GM23338 (cell line): ENCODE data around the gene BBS4. TPM values are rescaled to one million over a fixed set of nuclear protein-coding genes. Genes with fewer than 3 reads are reported as not detected.

Experiments used
- ATAC-seq: fragments of 200-7000 bp; cut with Tn5 transposase; 3 replicates; pipeline ENCODE4 v1.9.1; 2020
- DNase-seq: peaks from one replicate; pipeline ENCODE4 v3.0.0-alpha.2; 2015; ENCODE audit warnings: low spot score
- H2AFZ ChIP-seq: fragments of 200-600 bp; sonication (generic); 2 replicates; pipeline ENCODE4 v1.8.0; 2016; ENCODE audit warnings: antibody characterized with exemption, mild to moderate bottlenecking, moderate library complexity
- H3F3A ChIP-seq: fragments of 200-600 bp; sonication (generic); replicated peaks from 2 replicates; pipeline ENCODE4 v1.8.0; 2017; ENCODE audit warnings: antibody characterized with exemption, mixed run types, low read depth
- H3K27ac ChIP-seq: fragments of 200-600 bp; sonication (generic); 2 replicates; pipeline ENCODE4 v1.6.1; 2016; ENCODE audit warnings: low read depth
- H3K27me3 ChIP-seq: fragments of 200-600 bp; sonication (generic); 2 replicates; pipeline ENCODE4 v1.8.0; 2016; ENCODE audit warnings: mild to moderate bottlenecking, mixed run types, moderate library complexity; ENCODE audit not compliant: insufficient read depth
- H3K36me3 ChIP-seq: fragments of 200-600 bp; sonication (generic); 2 replicates; pipeline ENCODE4 v1.8.0; 2016; ENCODE audit warnings: mild to moderate bottlenecking; ENCODE audit not compliant: insufficient read depth
- H3K4me1 ChIP-seq: fragments of 200-600 bp; sonication (generic); 2 replicates; pipeline ENCODE4 v1.8.0; 2016; ENCODE audit warnings: mild to moderate bottlenecking, moderate library complexity; ENCODE audit not compliant: insufficient read depth
- H3K4me2 ChIP-seq: fragments of 200-600 bp; sonication (generic); 2 replicates; pipeline ENCODE4 v1.7.1; 2017; ENCODE audit warnings: mixed run types
- H3K4me3 ChIP-seq: fragments of 200-600 bp; sonication (generic); 2 replicates; pipeline ENCODE4 v1.6.1; 2016; ENCODE audit warnings: mixed run types
- H3K79me2 ChIP-seq: fragments of 200-600 bp; sonication (generic); replicated peaks from 2 replicates; pipeline ENCODE4 v1.8.0; 2017; ENCODE audit warnings: mild to moderate bottlenecking; ENCODE audit not compliant: insufficient read depth
- H3K9me2 ChIP-seq: fragments of 200-600 bp; sonication (generic); 2 replicates; pipeline ENCODE4 v1.8.0; 2017; ENCODE audit not compliant: insufficient read depth
- H4K20me1 ChIP-seq: fragments of 200-600 bp; sonication (generic); replicated peaks from 2 replicates; pipeline ENCODE4 v1.8.0; 2017; ENCODE audit warnings: mild to moderate bottlenecking; ENCODE audit not compliant: insufficient read depth
- H3K27ac Mint-ChIP-seq: 2 replicates; pipeline ENCODE4 v1.8.0; 2020; ENCODE audit warnings: inconsistent platforms, mild to moderate bottlenecking, moderate library complexity, mixed read lengths
- H3K27me3 Mint-ChIP-seq: 3 replicates; pipeline ENCODE4 v1.8.0; 2022; ENCODE audit warnings: low read depth, mild to moderate bottlenecking, moderate library complexity, mixed read lengths, inconsistent platforms; ENCODE audit not compliant: insufficient read depth, poor library complexity
- H3K36me3 Mint-ChIP-seq: 3 replicates; pipeline ENCODE4 v1.8.0; 2021; ENCODE audit warnings: low read depth, mild to moderate bottlenecking, inconsistent platforms, moderate library complexity, mixed read lengths
- H3K4me1 Mint-ChIP-seq: 3 replicates; pipeline ENCODE4 v1.8.0; 2020; ENCODE audit warnings: mild to moderate bottlenecking, inconsistent platforms, mixed read lengths
- H3K4me3 Mint-ChIP-seq: 3 replicates; pipeline ENCODE4 v1.8.0; 2021; ENCODE audit warnings: moderate library complexity, mild to moderate bottlenecking, inconsistent platforms, mixed read lengths
- H3K9me3 Mint-ChIP-seq: 3 replicates; pipeline ENCODE4 v1.8.0; 2020; ENCODE audit warnings: moderate library complexity, mild to moderate bottlenecking, inconsistent platforms, mixed read lengths
- CREB1 ChIP-seq: fragments of 250-450 bp; sonication (Bioruptor Pico); IDR thresholded peaks from 2 replicates; pipeline ENCODE4 v1.5.0; 2020; ENCODE audit warnings: low read depth, mild to moderate bottlenecking, moderate library complexity
- EZH2 ChIP-seq: fragments of 200-600 bp; sonication (generic); IDR thresholded peaks from one replicate; pipeline ENCODE4 v1.8.0; 2017; ENCODE audit warnings: antibody characterized with exemption, mild to moderate bottlenecking, low read depth; ENCODE audit not compliant: unreplicated experiment
- EZH2phosphoT487 ChIP-seq: fragments of 200-600 bp; sonication (generic); IDR thresholded peaks from one replicate; pipeline ENCODE4 v1.8.1; 2018; ENCODE audit warnings: antibody characterized with exemption; ENCODE audit not compliant: unreplicated experiment
- NANOG ChIP-seq: IDR thresholded peaks from 2 replicates; pipeline ENCODE4 v1.6.1; 2016; ENCODE audit warnings: antibody characterized with exemption, borderline replicate concordance
- POLR2AphosphoS5 ChIP-seq: IDR thresholded peaks from 2 replicates; pipeline ENCODE4 v1.6.1; 2016; ENCODE audit warnings: antibody characterized with exemption, low read depth
- STAT1 ChIP-seq: IDR thresholded peaks from one replicate; pipeline ENCODE4 v1.6.1; 2016; ENCODE audit warnings: antibody characterized with exemption; ENCODE audit not compliant: unreplicated experiment
- ZNF114 ChIP-seq: fragments of 250-450 bp; sonication (Bioruptor Pico); IDR thresholded peaks from 2 replicates; pipeline ENCODE4 v1.5.0; 2020; ENCODE audit warnings: mild to moderate bottlenecking, moderate library complexity
- ZNF331 ChIP-seq: fragments of 250-450 bp; sonication (Bioruptor Pico); IDR thresholded peaks from 2 replicates; pipeline ENCODE4 v1.5.0; 2020; ENCODE audit warnings: low read depth, mild to moderate bottlenecking, moderate library complexity
- polyA plus RNA-seq: library from polyadenylated mRNA; unstranded; fragments of >200 nt; fragmentation: Nextera tagmentation; extraction: Ambion mirVana; gene quantifications from 2 replicates; pipeline ENCODE4 v1.2.1, GENCODE V29; 2016
- total RNA-seq: library from RNA; depleted of rRNA; stranded (reverse); fragments of >200 nt; shearing (Covaris generic); gene quantifications from 2 replicates; pipeline ENCODE4 v1.2.3, GENCODE V29; 2014
- TF ChIP-seq, protein P1 (sequence below): IDR thresholded peaks from 2 replicates; pipeline ENCODE4 v1.6.1; 2016; ENCODE audit warnings: antibody characterized with exemption
- TF ChIP-seq, protein P2 (sequence below): IDR thresholded peaks from one replicate; pipeline ENCODE4 v1.6.1; 2018; ENCODE audit warnings: antibody characterized with exemption; ENCODE audit not compliant: unreplicated experiment
- TF ChIP-seq, protein P3 (sequence below): fragments of 250-450 bp; sonication (Bioruptor Pico); IDR thresholded peaks from 2 replicates; pipeline ENCODE4 v1.5.0; 2020; ENCODE audit warnings: mild to moderate bottlenecking, moderate library complexity

The BBS4 gene
- total and polyA plus RNA-seq, 2 experiments from 2014 or later = 22.2 to 40.8 TPM

DNA sequence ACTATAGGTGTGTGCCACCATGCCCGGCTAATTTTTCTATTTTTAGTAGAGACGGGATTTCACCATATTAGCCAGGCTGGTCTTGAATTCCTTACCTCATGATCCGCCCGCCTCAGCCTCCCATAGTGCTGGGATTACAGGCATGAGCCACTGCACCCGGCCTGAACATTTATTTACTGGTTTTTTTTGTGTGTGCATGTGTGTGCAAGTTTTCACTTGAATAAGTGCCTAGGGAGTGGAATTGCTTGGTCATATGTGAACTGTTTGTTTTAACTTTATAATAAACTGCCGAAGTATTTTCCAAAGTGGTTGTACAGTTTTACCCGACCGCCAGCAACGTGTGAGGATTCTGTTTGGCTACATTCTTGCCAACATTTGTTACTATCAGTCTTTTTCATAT lies 14.1 kb downstream of the BBS4 start:
- Mint-ChIP-seq H3K9me3 (no peaks in the 10 kb centered on the region), H3K4me1 (no peaks in the 10 kb centered on the region), H3K36me3 (no peaks in the 10 kb centered on the region), H3K27ac (no peak overlapping the region), H3K4me3 (no peak overlapping the region), H3K27me3 (no peaks in the 10 kb centered on the region)
- Histone ChIP-seq H3K79me2 (peaks cover 33% of the 10 kb centered on the region), H2AFZ (no peak overlapping the region), H3F3A (no peaks in the 10 kb centered on the region), H3K9me2 (no peaks in the 10 kb centered on the region), H3K27me3 (no peaks in the 10 kb centered on the region), H3K27ac (no peak overlapping the region), H4K20me1 (no peaks in the 10 kb centered on the region; the same call in 1 of the 2 replicates), H3K4me1 (no peaks in the 10 kb centered on the region), H3K4me3 (no peak overlapping the region), H3K36me3 (no peaks in the 10 kb centered on the region), H3K4me2 (no peak overlapping the region)
- no peak for TF ChIP-seq STAT1
- TF ChIP-seq ZNF331 (CRISPR knock-in tag) = no peak
- no peak for TF ChIP-seq ZNF114
- no peak for TF ChIP-seq POLR2AphosphoS5
- TF ChIP-seq, protein P1, sequence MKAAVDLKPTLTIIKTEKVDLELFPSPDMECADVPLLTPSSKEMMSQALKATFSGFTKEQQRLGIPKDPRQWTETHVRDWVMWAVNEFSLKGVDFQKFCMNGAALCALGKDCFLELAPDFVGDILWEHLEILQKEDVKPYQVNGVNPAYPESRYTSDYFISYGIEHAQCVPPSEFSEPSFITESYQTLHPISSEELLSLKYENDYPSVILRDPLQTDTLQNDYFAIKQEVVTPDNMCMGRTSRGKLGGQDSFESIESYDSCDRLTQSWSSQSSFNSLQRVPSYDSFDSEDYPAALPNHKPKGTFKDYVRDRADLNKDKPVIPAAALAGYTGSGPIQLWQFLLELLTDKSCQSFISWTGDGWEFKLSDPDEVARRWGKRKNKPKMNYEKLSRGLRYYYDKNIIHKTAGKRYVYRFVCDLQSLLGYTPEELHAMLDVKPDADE = no peak
- TF ChIP-seq, protein P2, sequence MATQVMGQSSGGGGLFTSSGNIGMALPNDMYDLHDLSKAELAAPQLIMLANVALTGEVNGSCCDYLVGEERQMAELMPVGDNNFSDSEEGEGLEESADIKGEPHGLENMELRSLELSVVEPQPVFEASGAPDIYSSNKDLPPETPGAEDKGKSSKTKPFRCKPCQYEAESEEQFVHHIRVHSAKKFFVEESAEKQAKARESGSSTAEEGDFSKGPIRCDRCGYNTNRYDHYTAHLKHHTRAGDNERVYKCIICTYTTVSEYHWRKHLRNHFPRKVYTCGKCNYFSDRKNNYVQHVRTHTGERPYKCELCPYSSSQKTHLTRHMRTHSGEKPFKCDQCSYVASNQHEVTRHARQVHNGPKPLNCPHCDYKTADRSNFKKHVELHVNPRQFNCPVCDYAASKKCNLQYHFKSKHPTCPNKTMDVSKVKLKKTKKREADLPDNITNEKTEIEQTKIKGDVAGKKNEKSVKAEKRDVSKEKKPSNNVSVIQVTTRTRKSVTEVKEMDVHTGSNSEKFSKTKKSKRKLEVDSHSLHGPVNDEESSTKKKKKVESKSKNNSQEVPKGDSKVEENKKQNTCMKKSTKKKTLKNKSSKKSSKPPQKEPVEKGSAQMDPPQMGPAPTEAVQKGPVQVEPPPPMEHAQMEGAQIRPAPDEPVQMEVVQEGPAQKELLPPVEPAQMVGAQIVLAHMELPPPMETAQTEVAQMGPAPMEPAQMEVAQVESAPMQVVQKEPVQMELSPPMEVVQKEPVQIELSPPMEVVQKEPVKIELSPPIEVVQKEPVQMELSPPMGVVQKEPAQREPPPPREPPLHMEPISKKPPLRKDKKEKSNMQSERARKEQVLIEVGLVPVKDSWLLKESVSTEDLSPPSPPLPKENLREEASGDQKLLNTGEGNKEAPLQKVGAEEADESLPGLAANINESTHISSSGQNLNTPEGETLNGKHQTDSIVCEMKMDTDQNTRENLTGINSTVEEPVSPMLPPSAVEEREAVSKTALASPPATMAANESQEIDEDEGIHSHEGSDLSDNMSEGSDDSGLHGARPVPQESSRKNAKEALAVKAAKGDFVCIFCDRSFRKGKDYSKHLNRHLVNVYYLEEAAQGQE = no peak
- TF ChIP-seq EZH2 = no peak
- no peak for TF ChIP-seq CREB1 (CRISPR knock-in tag)
- TF ChIP-seq, protein P3, sequence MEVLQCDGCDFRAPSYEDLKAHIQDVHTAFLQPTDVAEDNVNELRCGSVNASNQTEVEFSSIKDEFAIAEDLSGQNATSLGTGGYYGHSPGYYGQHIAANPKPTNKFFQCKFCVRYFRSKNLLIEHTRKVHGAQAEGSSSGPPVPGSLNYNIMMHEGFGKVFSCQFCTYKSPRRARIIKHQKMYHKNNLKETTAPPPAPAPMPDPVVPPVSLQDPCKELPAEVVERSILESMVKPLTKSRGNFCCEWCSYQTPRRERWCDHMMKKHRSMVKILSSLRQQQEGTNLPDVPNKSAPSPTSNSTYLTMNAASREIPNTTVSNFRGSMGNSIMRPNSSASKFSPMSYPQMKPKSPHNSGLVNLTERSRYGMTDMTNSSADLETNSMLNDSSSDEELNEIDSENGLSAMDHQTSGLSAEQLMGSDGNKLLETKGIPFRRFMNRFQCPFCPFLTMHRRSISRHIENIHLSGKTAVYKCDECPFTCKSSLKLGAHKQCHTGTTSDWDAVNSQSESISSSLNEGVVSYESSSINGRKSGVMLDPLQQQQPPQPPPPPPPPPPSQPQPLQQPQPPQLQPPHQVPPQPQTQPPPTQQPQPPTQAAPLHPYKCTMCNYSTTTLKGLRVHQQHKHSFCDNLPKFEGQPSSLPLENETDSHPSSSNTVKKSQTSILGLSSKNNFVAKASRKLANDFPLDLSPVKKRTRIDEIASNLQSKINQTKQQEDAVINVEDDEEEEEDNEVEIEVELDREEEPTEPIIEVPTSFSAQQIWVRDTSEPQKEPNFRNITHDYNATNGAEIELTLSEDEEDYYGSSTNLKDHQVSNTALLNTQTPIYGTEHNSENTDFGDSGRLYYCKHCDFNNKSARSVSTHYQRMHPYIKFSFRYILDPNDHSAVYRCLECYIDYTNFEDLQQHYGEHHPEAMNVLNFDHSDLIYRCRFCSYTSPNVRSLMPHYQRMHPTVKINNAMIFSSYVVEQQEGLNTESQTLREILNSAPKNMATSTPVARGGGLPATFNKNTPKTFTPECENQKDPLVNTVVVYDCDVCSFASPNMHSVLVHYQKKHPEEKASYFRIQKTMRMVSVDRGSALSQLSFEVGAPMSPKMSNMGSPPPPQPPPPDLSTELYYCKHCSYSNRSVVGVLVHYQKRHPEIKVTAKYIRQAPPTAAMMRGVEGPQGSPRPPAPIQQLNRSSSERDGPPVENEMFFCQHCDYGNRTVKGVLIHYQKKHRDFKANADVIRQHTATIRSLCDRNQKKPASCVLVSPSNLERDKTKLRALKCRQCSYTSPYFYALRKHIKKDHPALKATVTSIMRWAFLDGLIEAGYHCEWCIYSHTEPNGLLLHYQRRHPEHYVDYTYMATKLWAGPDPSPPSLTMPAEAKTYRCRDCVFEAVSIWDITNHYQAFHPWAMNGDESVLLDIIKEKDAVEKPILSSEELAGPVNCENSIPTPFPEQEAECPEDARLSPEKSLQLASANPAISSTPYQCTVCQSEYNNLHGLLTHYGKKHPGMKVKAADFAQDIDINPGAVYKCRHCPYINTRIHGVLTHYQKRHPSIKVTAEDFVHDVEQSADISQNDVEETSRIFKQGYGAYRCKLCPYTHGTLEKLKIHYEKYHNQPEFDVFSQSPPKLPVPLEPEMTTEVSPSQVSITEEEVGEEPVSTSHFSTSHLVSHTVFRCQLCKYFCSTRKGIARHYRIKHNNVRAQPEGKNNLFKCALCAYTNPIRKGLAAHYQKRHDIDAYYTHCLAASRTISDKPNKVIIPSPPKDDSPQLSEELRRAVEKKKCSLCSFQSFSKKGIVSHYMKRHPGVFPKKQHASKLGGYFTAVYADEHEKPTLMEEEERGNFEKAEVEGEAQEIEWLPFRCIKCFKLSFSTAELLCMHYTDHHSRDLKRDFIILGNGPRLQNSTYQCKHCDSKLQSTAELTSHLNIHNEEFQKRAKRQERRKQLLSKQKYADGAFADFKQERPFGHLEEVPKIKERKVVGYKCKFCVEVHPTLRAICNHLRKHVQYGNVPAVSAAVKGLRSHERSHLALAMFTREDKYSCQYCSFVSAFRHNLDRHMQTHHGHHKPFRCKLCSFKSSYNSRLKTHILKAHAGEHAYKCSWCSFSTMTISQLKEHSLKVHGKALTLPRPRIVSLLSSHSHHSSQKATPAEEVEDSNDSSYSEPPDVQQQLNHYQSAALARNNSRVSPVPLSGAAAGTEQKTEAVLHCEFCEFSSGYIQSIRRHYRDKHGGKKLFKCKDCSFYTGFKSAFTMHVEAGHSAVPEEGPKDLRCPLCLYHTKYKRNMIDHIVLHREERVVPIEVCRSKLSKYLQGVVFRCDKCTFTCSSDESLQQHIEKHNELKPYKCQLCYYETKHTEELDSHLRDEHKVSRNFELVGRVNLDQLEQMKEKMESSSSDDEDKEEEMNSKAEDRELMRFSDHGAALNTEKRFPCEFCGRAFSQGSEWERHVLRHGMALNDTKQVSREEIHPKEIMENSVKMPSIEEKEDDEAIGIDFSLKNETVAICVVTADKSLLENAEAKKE (CRISPR knock-in tag) = no peak
- no peak for TF ChIP-seq NANOG
- no peak for TF ChIP-seq EZH2phosphoT487
- ATAC-seq (no peak), DNase-seq (no peak)
